Measurements from ENCODE around the gene HOXA7. TPM values are rescaled to one million over a fixed set of nuclear protein-coding genes. Genes with fewer than 3 reads are reported as not detected.
A peak's percentile ranks its signal among the peaks of the same experiment; 100 is the strongest.

HOXA7 gene
- total RNA-seq, 1 donor from 2014 or later = 17.9 TPM

DNA sequence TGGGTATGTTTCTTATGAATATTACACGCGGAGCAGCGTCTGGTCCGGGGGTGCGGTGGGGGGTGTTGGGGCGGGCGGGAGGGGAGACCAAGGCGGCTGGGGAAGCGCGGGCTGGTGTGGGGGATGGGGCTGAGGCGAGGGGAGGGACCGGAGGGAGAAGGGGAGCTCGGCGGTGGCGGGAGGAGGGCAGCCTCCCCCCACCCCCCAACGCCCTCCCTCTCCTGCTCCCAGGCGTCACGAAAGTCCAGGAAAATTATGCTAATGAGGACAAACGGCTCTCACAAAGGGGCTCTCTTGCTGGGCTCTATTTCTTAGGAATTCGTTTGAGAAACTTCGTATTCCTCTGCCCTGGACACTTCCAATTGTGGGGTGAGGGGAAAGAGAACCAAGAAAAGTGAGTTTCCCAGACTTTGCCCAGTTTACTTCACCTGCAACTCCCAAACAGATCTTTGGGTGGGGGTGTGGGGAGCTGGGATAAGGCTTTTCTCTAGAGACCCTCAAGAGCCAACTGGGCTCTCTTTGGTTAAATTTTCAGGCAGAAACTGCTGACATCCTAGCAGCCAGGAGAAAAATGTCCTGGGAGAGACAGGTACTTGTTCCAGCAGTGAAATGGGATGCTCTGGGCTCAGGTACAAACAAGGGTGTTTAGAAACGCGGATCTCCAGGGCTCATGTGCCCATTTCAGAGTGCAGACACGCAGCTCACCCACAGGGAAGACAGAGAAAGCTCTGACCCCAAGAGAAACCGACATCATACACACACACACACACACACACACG is 42.3 kb downstream of the HOXA7 start:
- Mint-ChIP-seq H3K4me1 (peaks cover 54% of the 10 kb centered on the region), H3K36me3 (peaks cover 17% of the 10 kb centered on the region), H3K27me3 (ENCODE audit: low read depth) (no peaks in the 10 kb centered on the region), H3K27ac (peak overlapping the region; percentile 100), H3K9me3 (no peaks in the 10 kb centered on the region), H3K4me3 (peak overlapping the region; percentile 88)
- no peak for TF ChIP-seq CTCF (IDR thresholded peaks at IDR 0.05; ENCODE audit: unreplicated experiment)
- DNase-seq (ENCODE audit: low spot score in 2 of 2, unreplicated experiment in 2 of 2) = peak; percentile 79 to 83

DNA sequence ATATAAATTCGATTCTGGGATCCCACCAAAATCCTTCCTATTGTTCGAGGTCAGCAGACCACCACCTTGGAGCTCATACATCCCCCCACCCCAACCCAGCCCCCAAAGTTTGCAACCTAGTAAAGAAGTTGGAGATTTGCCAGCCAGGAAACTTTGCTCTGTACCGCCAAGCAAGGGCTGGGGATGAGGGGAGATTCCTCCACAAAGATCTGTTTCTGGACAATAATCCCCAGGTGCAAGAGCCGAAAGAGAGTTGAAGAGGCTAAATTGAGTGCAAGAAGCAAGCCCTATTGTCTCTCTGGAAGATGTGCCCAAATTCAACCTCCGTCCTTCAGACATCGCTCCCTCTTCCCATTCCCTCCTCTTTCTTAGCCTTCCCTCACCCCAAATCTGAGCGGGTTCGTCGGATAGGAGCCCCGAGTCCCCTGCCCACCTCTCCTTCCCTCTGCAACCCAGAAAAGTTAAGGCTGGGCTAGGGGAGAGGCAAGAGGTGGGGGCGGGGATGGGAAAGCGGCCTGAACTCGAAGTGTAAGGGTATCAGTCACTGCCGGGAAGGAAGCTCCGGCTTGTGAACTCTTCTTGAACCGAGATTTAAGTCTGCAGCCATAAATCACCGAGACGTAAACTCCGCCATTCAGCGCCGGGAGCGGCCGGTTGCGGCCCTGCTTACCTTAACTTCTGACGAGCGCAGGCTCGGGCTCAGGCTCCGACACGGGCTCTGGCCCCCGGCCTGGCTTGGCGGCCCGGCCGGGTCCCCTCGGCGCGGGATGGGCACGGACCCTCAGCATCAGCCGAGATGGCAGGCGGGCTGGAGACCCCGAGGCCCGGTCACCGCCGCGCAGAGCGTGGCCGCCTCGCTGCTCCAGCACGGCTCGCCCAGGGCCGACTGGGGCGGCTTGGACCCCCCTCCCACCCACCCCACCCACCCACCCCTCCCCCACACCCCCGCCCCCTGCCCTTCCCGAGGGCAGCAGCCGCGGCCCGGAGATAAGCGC is 43.2 kb downstream of the HOXA7 start:
- Mint-ChIP-seq H3K4me1 (peaks cover 53% of the 10 kb centered on the region), H3K27ac (peak overlapping the region; percentile 100), H3K9me3 (no peaks in the 10 kb centered on the region), H3K27me3 (ENCODE audit: low read depth) (no peaks in the 10 kb centered on the region), H3K4me3 (peak overlapping the region; percentile 98), H3K36me3 (peaks cover 18% of the 10 kb centered on the region)
- no peak for TF ChIP-seq CTCF (IDR thresholded peaks at IDR 0.05; ENCODE audit: unreplicated experiment)
- DNase-seq (ENCODE audit: low spot score in 2 of 2, unreplicated experiment in 2 of 2) = peak; percentile 68 to 86

DNA sequence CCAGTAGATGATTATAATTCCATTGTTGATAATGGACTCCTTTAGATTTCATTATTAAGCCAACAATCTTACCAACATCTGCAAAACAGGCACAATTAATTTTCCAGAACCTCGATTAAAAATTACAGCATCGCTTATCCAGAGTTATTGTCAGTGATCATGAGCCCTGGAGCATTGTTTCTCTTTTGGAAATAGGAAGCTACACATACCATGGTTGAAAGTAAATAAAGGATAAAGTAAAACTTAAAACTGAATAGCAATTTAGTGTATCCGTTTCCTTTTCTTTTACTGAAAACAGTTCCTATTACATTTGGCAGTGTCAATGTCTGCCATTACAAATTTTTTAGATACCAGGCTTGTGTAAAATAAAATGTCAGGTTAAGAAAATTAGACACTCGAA is 44.1 kb downstream of the HOXA7 start:
- TF ChIP-seq CTCF (IDR thresholded peaks at IDR 0.05; ENCODE audit: unreplicated experiment) = no peak
- Mint-ChIP-seq H3K27me3 (ENCODE audit: low read depth) (no peaks in the 10 kb centered on the region), H3K4me3 (peak overlapping the region; percentile 98), H3K4me1 (peaks cover 54% of the 10 kb centered on the region), H3K36me3 (peaks cover 19% of the 10 kb centered on the region), H3K27ac (peak overlapping the region; percentile 100), H3K9me3 (no peaks in the 10 kb centered on the region)
- DNase-seq (ENCODE audit: low spot score in 2 of 2, unreplicated experiment in 2 of 2) = no peak

- no peak for DNase-seq (ENCODE audit: low spot score in 2 of 2, unreplicated experiment in 2 of 2)
- TF ChIP-seq CTCF (IDR thresholded peaks at IDR 0.05; ENCODE audit: unreplicated experiment) = no peak
- Mint-ChIP-seq H3K4me1 (peaks cover 53% of the 10 kb centered on the region), H3K9me3 (no peaks in the 10 kb centered on the region), H3K4me3 (peak overlapping the region; percentile 98), H3K27ac (peak overlapping the region; percentile 100), H3K27me3 (ENCODE audit: low read depth) (no peaks in the 10 kb centered on the region), H3K36me3 (peaks cover 19% of the 10 kb centered on the region)
These were observed 44.7 kb downstream of the HOXA7 start for GRCh38 chr7:27111751-27112277.

DNA sequence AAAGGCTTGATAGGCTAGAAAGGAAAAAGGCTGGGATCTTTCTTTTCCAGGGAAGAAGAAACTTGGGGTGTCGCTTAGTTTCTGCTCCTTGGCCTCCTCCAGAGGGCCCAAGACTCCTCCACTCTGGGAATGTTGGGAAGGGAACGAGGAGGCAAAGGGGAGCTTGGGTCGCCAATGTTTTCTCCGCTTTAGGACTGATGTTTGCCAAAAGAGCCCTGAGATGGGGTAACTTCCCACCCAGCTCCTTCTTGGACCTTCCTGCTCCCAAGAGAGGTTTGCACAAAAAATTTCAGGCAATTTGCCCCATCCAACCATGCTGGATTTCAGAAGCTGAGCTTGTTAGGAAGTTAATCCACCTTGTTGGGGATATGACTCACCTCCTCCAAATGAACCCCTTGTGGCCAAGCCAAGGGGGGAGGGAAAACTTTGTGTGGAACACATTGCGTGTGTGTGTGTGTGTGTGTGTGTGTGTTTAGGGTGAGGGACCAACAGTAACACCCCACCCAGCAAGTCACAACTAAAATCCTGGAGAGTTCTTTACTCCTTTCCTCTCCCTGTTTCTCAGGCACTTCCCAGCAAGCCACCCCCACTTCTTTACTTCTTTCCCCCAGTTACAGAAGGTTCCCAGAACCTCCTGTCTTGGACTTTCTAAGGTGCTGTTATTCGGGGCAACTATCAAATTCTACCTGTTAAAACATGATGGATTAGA is 45.3 kb downstream of the HOXA7 start:
- DNase-seq (ENCODE audit: low spot score in 2 of 2, unreplicated experiment in 2 of 2) = no peak
- H3K4me1 Mint-ChIP-seq = peaks cover 55% of the 10 kb centered on the region
- no peak for TF ChIP-seq CTCF (IDR thresholded peaks at IDR 0.05; ENCODE audit: unreplicated experiment)
- no peaks in the 10 kb centered on the region for H3K9me3 Mint-ChIP-seq
- peak overlapping the region; percentile 100 for H3K27ac Mint-ChIP-seq
- H3K27me3 Mint-ChIP-seq (ENCODE audit: low read depth) = no peaks in the 10 kb centered on the region
- H3K36me3 Mint-ChIP-seq = peaks cover 14% of the 10 kb centered on the region
- peak overlapping the region; percentile 98 for H3K4me3 Mint-ChIP-seq
